T follicular helper cell (primary cell): ENCODE measurements around the gene SLC25A45.
"Not testable (repeated sequence)": the region's sequence is repeated elsewhere in the genome, so short reads cannot be mapped to it uniquely, and the experiment has no call there.

Experiments used
- DNase-seq: peaks from one replicate; pipeline ENCODE4 v3.0.0-alpha.2; 2020; ENCODE audit warnings: low read depth

SLC25A45 gene

DNA sequence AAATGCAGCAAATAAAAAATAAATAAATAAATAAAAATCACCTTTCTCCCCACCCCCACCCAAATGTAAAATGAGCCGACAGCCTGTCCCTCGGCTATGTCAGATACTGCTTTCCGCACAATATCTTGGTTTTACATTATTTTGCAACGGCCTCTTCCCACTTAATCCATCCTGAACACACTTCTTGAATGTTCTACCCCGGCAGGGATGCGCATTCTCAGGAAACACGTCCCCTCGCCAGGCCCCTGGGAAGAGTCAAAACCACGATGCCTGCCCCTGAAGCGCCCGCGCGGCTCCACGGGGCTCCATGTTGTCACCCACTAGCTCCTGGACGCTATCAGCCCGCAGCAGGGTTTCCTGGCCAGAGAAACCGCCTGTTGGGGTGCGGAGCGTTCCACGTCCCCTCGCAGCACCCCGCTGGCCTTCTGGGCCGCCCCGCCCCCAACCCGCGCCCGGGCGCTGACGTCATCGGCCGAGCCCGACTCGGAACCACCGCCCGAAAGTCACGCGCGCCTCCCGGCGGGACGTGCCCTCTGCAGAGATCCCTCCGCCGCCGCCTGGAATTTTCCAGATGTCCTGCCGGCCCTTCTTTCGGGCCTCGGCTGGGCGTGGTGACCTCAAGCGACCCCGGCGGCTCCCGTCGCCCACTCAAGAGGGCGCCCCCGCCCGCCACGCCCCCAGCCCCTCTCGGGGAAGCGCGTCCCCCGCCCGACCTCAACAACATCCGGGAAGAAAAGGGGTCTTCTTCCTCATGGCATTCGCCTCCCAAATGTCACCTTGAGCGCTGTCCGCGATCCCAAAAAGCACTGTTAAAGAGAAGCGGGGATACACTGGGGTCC lies 39.6 kb upstream of the SLC25A45 start:
- DNase-seq = peak; percentile 80

DNA sequence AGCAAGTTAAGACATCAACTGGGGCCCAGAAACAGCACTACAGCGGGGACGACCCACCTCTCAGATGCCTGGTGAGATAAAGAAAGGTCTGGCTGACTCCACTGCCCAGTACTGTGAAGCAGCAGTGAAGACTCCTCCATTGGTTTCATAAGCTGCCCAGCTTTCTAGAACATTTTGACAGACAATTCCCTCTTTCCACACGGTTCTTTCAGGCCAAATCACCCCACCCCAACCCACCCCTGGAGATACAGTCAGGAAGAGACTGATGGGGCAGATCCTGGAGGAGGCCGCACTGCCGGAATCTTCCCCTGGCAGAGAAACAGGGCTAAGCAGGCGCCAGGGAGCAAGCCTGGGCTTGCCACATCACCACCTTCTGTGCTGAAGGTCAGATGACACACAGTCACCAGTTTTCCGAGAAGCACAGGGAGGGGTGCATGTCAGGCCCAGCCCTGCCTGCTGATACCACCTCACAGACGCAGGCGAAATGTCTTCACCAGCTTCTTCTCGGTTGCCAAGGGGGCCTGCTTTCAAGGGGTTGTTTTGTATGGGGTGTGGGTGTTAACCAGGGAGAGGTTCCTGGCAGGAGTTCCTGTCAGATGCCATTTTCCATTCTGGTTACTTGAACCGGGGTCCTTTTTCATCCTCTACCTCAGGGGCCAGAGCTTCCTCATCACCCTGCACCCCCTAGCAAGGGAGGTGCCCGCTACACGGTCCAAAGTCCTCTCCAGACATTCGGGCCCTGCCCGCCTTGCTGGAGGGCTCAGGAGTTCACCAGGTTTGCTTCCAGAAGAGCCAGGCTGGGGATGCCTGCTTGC lies 38.7 kb upstream of the SLC25A45 start:
- DNase-seq = peak; percentile 82

DNA sequence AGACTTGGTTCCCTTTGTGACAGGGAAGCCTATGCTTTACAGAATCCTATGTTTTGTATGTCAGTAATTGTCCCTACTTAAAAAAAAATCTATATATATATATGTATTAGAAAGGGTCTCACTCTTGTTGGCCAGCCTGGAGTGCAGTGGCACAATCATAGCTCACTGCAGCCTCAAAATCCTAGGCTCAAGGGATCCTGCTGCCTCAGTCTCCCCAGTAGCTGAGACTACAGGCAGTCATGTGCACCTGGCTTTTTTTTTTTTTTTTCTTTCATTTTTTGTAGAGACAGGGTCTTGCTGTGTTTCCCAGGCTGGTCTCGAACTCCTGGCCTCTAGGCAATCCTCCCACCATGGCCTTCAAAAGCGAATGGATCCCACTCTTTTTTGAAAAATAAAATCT lies 38.1 kb upstream of the SLC25A45 start:
- no peak for DNase-seq

DNA sequence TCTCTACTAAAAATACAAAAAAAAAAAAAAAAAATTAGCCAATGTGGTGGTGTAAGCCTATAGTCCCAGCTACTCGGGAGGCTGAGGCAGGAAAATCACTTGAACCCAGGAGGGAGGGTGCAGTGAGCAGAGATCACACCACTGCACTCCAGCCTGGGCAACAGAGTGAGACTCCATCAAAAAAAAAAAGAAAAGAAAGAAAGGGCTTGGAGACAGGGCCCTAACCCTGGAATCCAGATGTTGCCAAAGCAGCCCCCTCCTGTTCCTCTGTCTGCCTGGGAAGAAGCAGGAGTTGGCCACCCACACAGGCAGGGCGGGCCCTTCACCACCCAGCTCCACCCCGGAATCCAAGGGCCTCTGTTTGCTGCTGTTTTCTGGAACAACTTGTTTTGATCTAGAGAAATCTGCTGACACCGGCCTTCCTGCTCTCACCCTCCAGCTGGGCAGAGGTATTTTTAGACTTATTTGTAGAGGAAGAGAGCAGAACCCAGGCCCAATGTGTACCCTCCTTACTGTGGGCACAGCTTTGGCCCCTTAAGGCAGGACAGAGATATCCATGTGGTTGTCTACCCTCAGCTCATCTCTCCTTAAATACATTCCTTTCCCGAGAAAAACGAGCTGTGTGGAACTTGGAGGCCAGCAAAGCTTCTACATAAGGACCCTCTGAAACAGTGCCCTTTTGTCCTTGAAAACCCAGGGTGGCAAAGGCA lies 37.5 kb upstream of the SLC25A45 start:
- peak; percentile 49 for DNase-seq

DNA sequence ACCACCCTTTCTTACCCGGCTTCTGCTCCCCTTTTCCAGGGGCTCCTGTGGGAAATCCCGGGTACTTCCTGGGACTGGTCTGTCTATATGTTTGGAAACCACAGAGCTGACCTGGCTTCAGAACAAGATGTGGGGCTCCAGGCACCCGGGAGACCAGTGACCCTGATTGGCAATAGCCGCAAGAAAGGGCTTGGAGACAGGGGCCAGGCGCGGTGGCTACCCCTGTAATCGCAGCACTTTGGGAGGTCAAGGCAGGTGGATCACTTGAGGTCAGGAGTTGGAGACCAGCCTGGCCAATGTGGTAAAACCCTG lies 37.0 kb upstream of the SLC25A45 start:
- DNase-seq = no peak

DNA sequence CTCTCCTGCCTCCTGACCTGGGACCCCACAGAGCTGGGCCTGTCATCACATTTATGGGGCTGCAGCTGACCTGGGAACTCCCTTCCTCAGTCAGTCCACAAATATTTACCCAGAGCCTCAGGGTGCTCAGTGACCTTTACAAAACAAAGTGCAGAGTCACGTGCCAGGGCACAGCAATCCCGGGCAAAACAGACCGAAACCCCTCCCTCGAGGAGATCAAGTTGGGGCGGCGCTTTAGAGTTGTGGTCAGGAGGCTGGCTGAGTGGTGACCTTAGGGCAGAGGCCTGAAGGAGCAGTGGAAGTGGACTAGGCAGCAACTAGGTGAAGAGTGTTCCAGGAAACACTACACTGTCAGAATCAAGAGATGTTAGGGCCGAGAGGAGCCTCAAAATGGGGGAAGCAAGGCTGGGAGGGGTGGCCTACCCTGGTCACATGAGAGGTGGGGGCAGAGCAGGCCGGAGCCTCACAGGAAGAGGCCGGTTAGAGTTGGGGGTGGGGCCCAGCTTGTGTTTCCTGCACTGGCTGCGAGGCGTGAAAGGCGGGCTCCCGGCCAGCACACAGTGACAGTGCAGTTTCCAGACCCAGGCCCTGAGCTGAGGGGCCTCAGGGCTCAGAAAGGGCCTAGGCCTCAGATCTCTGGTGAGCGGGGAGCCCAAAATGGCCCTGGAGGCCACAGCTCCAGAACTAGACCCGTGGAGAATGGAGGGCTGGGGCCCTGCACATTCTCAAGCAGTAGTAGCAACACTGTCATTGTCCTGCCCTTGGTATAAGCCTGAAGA lies 36.4 kb upstream of the SLC25A45 start:
- DNase-seq = peak; percentile 50

DNA sequence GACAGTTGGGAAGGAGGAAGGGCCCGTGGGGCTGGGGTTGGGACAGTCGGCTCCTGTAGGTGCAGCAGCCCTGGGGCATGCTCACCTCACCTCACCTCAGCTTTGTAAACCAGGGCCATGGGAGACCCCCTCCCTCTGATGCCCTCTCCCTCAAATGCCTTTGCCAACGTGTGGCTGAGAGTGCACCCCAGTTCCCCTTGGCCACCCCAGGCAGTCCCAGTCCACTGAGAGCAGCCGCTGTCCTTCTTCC lies 35.9 kb upstream of the SLC25A45 start:
- no peak for DNase-seq

DNA sequence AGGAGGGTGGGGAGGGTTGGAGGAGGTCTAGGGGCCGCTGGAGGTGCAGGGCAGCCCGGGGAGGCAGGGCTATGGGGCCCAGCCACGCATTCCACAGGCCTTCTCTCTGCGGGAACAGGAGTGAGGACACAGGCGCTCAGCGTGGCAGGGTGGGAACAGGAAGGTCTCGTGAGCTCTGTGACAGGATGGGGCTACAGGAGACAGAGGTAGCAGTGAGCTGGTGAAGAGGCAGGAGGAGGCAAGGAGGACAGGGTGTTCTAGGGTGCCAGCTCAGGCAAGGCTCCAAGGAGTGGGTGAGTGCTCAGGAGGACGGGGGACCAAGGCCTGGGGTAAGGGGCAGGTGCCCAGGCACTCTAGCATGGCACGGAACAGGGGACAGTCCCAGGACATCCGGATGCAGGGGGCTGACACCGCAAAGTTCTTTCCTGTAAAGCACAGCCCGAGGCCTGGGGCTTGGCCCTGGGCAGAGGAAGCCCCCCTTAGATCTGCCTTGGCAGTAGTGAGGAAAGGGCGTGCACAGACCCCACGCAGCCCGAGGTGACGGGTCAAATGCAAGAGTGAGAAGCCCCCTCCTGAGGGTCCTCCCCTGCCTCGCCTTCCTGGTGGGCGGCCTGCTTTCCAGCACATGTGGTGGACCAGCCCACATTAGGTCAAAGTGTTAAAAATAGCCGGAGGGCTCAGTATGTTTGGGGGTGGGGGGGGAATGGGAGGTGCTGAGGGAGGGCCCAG lies 35.4 kb upstream of the SLC25A45 start:
- DNase-seq = no peak

DNA sequence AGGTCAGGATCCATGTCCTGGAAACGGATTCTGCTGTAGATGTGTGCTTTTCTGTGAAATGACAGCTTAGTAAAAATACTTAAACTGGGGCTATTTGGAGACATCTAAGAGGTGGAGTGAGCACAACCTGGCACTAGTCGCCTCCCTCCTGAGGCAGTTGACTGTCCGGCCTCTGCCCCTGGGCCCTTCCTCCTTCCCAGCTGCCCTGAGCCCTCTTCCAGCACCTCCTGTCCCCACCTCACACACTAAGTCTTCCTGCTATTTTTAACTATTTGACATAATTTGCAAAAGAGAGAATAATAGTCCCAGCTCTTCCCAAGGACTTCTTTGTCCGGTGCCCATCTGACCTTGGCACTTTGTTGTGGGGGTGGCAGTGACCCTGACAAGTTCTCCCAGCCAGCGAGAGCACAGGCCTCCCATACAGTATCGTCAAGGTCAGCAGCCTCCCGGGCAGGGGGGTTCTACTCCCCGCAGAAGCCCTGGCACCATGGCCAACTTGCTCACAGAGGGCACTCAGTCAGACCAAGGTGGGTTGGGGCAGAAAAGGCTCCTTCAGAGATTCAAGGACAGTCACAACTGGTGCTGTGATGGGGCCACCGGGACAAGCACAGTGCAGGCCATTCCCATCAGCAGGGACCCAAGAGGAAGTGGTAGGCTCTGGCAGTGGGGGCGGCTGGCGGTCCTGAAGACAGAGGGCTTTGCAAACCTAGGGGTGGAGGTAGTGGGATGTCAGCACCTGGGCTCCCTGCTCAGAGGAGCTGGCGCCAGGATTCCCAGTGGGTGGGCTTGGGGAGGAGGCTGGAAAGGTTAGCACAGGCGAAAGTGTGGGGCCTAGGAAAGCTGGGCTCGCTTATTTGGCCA lies 34.6 kb upstream of the SLC25A45 start:
- no peak for DNase-seq

DNA sequence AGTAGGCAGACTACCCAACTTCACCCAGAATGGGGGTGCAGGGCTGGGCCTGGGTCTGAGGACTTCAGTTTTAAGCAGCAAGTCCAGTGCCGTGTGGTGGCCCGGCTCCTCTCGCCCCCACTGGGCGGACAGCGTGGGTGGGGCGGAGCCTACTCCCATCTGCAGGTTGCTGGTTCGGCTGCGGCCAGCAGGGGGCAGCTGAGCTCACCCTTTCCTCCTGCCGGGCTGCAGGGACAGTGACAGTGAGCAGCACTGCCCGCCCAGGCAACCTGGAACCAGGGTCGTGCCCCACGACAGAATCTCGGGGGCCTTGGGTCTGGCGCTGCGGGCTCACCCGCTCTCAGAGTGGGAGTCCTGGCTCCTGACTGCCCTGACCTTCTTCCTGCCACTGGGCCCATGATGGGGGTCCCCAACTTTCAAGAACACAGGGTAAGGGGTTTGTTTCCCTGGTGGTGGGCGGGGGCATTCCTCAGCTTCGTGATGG lies 33.9 kb upstream of the SLC25A45 start:
- peak; percentile 87 for DNase-seq

DNA sequence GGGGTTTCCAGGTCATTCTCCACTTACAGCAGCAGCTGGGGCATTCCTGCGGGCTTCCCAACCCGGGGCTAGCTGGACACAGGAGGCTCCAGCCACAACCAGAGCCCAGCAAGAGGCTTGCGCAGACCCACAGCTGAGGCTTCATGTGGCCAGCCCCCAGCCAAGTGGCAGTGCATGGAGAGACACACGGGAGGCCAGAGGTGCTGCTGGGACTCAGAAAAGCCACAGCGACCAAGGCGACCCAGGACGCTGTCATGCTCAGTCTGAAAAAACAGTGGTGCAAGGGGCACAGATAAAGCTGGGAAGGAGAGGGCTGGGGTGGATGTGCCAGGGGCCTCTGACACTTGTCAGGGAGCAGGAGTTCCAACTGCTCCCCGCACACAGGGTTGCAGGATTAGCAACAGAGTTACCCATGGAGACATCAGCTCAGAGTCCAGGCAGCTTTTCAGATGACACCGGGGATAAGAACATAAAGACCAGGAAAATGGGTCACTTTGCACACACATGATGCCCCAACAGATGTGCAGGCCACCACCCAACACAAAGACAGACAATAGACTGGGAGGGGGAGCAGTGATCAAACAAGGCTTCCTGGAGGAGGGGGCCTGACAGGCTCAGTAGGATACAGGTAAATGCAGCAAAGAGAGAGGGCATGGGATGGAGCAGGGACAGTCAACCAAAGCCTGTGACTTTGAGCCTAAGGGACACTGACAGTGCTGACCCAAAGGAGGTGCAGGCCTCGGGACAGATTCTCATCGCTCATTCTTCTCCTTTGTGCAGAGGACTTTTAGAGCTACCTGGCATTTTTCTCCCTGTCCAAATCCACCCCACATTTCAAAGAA lies 33.3 kb upstream of the SLC25A45 start:
- DNase-seq = no peak

DNA sequence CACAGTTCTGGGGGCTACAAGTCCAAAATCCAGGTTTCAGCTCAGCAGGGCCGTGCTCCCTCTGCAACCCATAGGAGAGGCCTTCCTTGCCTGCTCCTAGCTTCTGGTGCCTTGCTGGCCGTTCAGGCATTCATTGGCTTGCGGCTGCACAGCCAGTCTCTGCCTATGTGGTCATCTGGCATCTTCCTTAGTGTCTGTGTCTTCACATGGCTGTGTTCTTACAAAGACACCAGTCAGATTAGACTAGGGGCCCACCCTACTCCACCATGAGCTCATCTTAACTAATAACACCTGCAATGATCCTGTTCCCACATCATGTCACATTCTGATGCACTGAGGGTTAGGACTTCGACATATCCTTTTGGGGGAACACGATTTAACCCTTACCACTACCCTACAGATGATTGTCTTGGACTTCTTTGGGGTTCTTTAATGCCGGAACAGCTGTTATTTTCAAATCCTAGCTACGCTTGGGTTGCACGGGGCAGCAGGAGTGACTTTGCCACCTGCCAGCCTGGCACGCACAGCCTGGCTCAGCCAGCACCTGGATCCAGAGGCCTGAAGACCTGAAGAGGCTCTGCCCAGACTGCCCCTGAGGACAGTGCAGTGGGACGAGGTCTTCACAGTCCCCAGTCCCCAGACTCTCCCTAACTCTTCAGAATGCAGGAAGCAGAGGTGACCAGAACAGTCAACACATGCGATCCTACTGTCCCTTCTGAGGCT lies 32.5 kb upstream of the SLC25A45 start:
- DNase-seq = no peak

DNA sequence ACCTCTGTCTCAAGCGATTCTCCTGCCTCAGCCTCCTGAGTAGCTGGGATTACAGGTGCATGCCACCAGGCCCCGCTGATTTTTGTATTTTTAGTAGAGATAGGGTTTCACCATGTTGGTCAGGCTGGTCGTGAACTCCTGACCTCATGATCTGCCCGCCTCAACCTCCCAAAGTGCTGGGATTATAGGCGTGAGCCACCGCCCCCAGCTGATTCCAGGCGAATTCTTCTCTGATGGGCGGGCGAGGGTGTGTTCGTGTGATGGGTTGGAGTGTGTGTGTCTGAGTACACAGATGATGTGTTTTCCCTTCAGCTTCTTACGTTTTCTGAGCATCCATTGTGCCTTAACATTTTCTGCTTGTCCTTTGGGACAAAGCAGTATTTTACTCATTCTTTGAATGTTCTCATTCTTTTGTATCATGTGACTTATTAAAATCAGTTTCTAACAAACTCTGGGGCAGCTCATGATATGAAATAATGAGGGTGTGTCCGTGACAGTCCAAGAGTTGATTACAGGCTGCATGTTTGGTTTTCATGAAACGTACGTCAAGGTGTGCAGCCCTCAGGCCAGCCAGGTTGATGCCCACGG lies 30.7 kb upstream of the SLC25A45 start:
- not testable (repeated sequence) for DNase-seq

DNA sequence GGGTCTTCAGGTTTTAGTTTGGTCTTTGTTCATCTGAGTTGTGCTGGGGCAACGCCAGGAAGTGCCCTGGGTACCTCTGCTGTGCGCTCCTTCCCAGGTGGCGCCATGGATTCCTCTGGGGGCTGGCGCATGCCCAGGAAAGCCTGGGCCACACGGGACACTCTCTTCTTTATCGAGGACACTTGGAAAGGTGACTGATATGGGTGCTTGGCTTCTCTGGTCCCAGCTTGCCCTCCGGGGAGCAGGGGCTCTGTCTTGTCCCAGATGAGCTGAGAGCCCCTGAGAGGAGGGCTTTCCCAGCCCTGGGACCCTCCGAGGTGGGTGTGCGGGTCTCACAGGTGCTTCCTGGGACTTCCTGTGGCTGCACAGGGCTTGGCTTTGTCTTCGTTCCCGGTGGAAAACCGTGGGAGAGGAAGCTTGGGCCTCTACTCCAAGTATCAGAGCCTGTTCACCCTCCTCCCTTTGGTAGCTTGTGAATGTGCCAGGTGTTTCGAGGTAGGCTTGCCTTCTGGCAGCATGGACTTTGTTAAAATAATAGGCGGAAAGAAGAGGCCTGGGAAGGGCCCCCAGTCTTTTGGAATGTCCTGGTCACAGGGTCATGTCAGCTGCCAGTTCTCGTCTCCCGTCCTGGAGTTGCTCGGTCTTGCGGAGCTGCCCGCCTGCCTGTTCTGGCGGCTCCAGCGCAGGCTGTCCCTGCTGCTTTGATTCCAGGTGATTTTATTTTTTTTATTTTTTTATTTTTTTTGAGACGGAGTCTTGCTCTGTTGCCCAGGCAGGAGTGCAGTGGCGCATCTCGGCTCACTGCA lies 30.0 kb upstream of the SLC25A45 start:
- no peak for DNase-seq

DNA sequence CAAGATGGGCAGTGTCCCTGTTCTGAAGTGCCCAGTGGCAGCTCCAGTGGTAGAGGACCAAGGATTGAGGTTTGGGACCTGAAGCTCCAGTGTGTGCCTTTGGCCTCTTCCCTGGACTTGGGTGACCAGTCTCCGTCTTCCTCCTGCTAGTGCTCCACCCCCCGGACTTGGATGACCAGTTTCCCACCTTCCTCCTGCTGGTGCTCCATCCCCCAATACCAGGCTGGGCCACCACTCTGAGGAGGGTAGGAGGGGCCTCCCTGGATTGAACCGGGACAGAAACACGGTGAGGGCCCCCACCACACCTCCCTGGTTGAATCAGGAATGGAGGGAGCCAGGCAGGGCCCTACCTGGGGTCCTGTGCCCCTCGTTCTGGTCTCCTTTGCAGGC lies 29.2 kb upstream of the SLC25A45 start:
- no peak for DNase-seq

DNA sequence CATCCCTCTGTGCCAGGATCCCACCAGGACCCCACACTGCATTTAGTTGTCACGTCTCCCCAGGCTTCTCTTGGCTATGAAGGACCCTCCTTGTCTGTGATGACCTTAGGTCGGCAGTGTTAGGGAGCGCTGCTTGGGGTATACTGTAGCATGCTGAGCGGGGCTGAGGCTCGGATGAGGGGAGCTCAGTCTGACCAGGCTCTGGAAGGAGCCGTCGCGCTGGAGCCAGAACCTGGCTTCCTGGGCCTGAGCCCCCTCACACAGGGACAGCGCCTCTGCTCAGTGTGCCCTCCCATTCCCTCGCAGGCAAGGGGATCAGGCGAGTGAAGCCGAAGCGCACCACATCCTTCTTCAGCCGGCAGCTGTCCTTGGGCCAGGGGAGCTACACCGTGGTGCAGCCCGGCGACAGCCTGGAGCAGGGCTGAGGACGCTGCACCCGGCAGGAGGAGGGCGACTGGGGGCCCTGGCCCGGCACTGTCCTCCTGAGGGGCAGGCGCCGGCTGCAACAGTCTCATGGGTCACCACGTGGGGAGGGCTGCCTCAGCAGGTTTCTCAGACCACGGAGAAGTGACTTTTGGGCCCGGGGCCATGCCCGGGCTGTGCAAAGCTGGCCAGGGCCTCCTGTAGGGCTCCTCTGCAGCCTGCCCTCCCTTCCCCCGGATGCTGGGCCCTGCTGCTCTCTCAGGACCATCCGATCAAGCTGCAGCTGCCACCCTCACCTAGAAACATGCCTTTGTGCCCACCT lies 28.7 kb upstream of the SLC25A45 start:
- DNase-seq = no peak
